HG03045 (cell line): ENCODE results near the gene IFFO2.

Source experiments
- ATAC-seq: cut with Tn5 transposase; IDR thresholded peaks from one replicate; pipeline ENCODE4 v1.9.1; 2021; ENCODE audit warnings: mild to moderate bottlenecking, moderate library complexity; ENCODE audit not compliant: unreplicated experiment

The IFFO2 gene

DNA sequence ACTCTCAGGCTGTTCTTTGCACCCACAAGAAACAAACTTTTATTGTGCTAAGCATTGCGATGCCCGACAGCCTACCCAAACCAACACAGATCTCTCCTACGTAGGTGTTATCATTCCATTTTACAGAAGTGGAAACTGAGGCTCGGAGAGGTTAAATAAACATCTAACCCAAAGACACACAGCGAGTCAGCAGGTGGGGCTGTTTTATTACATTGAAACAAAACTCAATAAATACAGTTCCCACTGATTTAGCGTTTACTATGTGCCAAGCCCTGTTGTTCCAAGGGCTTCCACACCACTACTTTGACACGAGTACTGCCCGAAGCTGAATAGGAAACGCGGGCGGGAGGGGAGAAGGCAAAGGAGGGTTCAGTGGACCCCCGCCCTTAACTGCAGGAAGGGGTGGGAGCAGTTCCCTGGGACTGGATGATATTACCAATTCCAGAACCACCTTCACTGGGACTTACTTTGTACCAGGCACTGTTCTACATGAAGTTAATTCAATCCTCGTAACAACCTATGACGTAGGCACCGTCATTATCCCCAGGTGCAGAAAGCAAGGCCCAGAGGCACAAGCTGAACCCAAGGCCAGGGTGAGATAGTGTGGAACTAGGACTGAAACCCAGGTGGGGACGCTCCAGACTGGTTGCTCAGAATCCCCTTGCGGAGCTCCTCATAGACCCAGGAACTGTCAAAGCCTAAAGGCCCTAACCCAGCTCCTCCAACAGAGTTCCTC lies 34.8 kb downstream of the IFFO2 start:
- no peak for ATAC-seq

DNA sequence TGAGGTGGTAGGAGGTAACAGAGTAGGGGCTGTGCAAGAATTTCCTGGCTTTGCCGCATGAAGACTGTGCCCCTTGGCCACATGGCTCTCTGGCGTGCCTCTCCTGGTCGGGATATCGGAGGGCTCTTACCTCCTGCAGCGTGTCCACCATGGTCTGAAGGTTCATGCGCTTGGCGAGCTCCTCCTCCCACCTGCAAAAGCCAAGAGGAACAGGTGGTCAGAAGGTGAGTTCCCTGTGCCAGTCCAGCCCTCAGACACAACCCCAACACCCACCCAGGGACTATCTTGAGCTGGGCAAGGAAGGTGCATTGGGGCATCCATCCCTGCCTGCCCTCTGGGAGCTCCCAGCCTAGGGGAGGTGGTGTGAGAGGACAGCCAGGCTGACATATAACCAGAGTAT lies 35.5 kb downstream of the IFFO2 start:
- ATAC-seq, result no peak

DNA sequence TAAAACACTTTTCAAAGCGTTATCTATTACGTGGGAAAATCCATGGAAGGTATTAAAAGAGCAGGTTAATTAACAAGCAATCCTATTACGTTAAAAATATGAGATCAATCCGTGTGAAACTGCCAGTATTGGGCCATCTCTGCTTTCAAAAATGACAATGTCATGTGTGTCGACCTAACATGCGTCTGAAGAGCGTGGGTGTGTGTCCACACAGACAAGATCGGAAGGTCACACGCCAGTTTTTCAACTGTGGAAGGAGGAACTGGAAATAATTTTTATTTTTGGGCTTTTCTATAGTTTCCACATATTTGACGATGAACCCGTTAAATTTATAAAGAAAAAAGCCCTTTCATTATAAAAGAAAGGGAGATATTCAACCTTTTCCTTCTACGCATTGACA lies 36.5 kb downstream of the IFFO2 start:
- ATAC-seq, result no peak

DNA sequence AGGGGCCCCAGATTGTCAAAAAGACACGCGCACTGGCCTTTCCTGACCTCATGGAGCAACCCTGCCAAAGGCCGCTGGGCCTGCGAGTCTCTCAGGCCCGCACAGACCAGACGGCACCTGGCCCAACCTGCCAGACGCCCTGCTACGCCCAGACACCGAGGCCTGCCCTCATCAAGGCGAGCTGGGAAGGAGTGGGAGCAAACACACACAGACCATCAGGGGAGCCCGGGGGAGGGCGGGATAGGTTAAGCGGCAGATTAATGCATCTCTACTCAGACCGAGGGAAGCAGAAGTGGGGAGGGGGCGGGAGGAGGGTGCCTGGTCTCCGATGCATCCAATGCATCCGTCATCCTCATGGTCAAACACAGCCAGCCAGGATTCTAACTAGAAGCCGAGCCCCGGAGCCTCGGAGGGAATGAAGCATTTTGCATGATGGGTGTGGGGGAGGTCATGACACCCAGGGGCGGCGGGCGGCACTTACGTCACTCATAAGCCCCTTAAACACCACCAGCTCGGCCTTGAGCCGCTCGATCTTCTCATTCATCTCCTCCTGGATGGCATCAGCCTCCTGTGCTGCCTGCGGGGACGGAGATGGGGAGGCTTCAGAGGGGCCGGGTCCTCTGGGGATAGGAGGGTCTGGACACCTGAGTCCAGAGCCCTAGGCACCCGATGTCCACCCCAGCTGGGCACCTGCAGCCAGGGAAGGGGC lies 37.1 kb downstream of the IFFO2 start:
- no peak for ATAC-seq

DNA sequence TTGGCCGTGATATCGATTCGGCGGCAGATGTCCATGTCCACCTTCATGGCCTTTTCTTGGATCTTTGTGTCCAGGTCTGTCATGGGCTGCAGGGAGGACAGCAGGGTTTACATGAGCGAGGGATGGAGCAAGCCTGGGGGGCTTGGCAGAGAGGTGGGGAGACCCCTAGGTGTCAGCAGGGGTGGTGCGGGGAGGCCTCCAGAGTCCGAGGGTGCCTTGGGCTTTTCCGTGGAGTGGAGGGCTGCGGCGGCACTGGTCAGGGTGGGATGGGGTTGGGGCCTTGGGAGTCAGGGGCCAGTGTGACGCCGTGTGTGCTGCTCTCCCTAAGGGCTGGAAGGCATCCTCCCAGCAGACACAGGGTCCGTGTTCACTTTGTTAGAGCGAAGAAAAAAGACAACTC lies 38.1 kb downstream of the IFFO2 start:
- no peak for ATAC-seq

DNA sequence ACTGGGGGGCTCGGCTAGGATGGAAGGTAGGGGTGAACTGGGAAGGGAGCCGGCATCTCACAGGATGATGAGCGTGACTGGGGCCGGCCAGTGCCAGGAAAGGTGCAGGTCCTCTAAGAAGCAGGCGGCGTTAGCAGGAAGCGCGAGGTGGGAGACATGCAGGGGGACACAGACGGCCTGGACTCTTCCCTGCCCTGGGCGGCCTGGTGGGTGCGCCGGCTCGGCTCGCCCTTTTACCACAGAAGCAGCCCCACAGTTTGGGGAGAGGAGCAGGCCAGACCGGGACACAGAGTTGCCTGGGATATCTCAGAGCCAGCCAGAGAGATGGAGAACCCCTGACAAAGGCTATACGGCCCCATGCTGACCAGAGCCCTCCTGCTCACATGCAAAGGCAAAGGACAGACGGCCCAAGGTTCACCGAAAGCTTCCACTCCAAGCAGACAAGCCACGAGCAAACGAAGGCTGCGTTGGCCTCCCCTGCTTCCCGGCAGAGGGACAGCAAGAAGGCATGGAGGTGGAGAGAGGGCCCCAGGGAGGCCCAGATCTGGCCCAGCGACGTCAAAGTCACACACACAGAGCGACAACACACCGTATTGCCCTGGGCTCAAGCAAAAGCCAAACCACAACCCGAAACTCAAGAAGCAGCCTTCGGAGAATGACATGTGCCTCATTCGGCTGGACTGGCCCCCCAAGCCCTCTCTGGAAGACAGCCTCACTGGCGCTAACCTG lies 39.2 kb downstream of the IFFO2 start:
- ATAC-seq, result no peak

DNA sequence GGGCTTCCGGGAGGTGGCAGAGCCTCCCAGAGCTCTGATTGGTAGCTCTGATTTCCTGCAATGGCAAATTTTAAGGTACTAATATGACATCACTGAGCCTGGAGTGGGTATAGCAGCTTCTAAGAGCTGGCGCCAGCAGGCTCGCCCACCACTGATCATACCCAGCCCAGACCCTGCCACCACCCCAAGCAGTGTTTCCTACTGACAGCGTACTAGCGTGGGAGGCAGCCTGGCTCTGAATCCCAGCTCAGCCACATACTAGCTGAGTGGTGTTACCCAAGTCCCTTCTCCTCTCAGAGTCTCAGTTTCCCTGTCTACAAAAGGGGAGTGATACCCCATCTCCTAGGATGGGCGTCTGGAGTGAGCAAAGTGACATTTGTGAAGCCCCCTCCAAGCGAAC lies 41.1 kb downstream of the IFFO2 start:
- no peak for ATAC-seq

DNA sequence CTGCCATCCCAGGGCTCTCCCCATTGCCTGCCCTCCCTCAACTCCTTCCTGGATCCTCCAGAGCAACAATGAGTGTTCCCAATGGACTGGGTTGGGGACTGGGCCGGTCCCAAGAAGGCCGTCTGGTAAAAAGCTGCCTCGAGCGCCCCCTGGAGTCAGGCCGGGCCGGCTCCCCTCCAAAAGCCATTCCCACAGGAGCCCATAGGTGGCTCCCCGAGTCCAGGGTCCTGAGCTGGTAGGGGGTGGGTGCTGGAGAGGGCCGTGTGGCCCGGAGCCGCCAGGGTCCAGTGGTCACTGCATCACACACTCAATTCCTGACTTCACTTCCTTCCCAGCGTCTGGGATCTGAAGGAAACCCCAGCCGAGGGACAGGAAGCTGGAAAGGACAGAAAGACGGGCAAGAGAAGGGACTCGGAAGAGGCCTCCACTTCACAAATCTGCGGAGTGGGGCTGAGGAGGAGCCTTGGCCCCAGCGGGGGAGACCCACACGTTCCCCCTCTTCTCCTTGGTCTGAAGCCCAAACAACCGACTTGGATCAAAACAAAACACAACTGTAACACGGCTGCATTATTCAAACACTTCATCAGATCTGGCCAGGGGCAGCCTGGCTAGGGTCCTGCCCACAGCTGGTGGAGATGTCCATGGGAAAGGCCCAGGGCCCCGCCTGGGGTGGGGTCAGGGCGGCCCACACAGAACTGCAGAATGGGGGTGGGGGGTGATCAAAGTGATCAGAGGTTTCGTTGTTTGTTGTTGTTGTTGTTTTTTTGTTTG lies 43.2 kb downstream of the IFFO2 start:
- ATAC-seq, result no peak

DNA sequence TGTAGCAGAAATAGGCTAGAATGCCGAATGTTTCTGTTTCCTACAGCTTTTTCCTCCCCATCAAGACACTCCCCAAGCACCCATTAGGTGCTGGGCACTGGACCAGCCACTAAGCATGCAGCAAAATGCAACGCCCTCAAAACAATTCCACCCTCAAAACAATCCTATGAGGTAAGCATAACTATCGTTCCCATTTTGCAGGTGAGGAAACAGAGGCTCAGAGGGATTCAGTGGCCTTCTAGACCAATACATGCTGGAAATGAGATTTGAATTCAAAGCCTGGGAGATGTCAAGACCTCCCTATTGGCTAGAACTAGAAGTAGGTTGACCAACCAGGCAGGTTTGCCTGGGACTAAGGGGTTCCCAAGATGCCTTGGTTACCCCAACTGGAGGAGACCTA lies 43.9 kb downstream of the IFFO2 start:
- ATAC-seq, result no peak

DNA sequence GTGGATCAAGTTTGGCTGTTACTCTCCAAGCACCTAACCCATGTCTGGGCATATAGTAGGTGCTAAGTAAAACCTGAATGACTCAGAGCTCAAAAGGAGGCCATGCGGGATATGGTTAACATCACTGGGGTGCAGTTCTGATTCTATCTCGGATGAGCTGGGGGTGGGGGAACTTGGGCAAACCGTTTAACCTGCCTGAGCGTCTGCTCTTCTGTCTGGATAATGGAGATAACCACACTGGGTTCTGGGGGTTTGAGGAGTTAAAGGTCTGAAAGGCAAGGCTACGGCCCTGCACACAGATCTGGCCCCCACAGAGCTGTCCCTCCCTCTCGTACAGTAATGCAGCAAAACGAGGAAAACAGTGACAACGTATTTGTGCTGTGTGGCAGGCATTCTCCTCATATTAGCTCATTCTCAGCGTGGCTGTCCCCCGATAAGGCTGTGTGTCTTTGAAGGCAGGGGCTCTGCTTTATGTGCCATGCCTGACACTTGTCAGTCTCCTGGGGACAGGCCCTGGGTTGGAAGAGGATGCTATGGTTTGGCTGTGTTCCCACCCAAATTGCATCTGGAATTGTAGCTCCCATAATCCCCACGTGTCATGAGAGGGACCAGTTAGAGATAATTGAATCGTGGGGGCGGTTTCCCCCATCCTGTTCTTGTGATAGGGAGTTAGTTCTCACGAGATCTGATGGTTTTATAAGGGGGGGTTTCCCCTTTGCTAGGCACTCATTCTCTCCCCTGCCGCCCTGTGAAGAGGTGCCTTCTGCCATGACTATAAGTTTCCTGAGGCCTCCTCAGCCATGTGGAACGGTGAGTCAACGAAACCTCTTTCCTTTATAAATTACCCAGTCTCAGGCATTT lies 47.3 kb downstream of the IFFO2 start:
- ATAC-seq, result no peak

DNA sequence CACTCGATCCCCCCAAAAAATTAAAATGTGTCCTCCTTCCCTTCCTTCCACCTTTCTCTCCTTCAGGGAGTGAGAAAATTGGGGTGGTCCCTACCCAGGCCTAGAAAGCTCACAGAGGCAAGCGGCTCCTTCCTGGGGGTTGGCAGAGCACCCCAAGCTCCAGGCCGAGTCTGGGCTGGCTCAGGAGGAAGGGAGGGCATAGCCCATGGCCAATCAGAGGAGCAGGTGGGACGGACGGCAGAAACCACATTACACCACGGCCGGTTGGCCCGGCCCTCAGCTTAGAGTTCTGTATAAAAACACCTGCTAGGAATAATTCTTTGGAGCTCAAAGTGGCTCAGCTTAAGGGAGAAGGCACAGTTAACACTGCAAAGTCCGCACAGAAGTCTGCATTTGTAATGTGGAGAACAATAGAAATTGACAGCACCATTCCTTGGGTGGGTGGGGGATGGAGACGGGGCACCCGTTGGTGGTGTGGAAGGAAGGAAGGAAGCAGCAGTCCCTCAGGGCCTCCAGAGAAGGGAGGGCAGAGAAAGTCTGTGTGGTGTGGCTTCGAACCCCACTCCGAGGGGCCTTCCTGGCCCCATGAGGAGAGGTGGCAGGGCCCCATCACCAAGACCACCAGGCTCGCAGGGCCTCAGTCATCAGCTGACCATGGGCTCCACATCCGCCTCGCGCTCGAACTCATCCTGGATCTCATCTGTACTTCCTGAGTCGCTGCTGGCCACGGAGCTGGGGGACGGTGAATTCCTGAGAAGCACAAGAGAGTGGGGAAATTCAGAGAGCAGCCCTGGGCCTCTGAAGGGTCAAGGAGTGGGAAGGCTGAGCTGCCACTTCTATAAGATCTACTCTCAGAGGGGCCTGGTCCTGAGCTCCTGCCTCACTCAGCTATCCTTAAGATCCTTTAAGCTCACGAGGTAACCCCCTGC lies 48.3 kb downstream of the IFFO2 start:
- no peak for ATAC-seq

DNA sequence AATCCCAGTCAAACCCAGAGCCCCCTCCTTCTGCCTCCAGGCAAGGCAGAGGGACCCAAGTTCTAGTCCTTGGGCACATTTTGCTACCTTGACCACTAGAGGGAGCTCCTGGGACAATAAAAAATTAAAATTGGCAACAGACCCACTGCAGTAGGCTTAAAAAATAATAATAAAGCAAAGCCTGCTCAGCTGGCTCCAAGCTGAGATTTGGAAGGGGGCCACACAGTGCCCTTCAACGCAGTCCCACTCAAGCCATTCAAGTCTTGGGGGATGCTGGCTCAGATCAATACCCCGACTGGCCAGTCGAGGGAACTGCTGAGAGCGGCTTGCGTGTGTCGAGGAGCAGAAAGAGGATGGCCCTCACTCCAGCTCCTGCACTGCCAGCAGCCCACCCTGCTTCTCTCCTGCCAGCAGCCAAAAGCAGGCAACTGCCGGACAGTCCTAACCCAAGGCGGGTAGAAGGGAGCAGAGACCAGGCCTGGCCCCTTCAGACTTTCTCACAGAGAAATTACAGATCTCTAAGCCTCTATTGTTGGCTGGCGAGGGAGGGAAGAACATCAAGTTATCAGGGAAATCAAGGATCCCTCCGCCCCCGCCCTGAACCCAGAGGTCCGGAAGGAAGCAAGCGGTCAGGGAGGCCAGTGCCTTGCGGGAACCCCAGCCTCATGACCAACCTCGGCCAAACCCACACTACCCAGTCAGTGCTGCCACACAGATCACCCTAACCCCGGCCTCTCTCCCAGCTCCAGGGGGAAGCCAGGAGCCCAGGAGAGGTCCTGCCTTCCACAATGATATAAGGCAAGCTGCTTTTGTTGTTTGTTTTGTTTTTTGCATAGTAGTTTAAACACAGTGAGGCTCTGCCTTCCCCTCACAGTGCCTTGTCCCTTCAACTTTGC lies 49.2 kb downstream of the IFFO2 start:
- no peak for ATAC-seq

DNA sequence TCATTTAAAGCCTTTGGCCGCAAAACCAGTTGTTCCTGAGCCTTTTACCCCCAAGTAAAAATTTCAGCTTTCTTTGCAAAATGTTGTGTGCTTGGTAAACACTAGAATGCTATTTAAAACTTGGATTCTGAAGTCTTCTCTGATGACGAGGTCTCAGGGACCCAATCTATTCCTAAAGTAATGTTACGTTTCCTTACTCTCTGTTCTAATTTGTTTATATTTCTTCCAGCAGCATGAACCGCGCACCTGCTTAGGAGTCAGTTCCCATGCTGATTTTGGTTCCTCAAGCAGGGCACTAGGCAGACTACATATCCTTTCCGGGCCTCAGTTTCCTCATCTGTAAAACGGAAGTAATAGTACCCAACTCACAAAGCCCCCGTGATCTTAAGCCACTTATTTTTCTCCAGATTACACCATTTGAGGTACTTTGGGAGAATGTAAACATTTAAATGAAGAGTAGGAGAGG lies 53.2 kb downstream of the IFFO2 start:
- no peak for ATAC-seq

DNA sequence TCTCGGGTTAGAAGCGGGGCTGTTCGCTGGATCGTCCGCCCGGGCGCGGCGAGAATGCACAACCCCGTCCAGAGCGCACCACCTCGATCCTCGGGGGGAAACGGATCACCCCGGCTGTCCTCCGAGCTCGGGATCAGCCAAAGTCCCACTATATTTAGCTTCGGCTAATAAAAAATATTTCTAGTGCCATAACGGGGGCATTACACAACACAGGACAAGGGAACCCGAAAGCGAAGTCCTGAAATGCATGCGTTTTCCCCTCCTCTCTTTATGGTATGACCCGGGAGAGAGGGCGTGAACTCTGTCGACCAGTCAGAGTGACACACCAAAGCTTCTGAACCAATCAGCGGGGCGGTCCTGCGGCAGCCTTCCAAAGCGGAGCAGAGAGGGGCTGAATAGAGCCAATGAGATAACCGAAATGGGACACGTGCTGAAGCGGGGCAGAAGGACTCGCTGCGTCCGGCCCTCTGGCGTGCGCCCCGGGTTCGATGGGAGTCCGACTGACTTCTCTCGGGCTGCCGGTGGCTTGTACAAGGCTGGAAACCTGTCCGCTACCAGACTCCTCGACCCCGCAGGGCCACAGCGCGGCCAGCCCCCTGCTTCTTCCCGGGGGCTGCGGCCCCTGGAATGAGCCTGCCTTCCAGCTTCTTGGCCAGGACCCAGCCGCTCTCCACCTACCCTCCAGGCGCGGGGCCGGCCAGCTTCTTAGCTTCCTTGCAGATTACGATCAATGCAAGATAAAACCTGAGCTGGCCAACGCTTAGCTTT lies 53.8 kb downstream of the IFFO2 start, which contains the start of gene ALDH4A1:
Gene ALDH4A1 (minus strand): TSS at position 33 of the 768 bp plus-strand sequence. CDS start 32 bp downstream, at position 1.
- peak; percentile 92 for ATAC-seq

DNA sequence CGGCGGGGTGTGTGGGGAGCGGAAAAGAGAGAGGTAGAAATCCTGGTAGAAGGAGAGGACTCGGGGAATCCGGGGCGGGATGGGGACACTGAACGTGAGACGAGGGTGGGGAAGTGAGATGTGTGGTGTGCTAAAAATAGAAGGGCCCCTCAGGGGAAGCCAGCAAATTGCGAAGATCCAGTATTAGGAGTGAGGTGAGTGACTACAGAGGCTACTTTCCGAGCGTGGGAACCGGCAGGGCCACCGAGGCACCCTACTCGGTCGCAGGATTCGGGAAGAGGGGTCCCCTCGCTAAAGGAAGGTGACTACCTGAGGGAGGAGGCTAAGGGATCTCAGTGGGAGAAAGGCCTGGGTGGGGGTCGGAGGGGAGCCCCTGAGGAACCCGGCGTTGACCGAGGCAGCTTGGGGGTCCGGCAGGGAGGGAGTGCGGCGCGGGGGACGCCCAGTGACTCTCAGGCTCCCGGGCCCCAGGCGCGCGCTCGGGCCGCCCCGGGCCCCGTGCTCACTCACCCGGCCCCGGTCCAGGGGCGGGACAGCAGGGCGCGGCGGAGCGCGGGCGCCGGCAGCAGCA lies 54.4 kb downstream of the IFFO2 start:
- no peak for ATAC-seq

DNA sequence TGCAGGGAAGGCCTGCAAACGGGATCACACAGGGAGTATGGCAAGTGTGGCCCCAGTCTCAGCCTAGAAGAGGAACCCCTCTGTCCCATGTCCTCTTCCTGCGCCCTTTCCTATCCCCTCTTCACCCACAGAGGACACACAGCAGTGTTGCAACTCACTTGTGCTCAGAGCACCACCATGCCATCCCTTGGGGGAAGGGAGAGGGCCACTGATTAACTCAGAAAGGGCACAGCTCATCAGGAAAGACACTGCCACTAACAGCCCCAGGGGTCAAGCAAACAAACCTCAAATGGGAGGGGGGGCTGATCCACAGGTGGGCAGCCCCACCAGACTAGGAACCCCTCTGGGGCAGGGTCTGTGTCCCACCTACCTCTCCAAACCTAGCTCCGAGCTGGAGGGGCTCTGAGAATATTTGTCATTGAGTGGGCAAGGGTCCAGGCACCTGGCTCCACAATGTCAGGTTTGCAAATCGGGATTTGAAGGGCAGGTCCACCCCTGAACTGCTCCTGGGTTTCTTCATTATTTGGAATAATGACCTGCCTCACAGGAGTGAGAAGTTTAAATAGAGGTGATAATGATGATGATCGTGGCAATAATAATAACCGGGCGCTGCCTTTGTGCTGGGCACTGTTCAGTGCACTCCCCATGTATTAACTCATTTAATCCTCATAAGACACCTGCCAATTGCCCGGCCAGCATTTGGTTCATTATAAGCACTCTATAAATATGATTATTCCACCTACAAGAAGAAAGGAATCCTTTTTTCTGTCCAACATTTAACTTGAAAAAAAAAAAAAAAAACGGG lies 55.1 kb downstream of the IFFO2 start:
- no peak for ATAC-seq
